PC-9 (cell line): ENCODE results near the gene IP6K1. TPM values are rescaled to one million over a fixed set of nuclear protein-coding genes. Genes with fewer than 3 reads are reported as not detected.

Experiments used
- BruUV-seq: library from RNA; stranded (reverse); fragments of 400-500 nt; replicated peaks from 2 replicates; lab custom pipeline; 2021; lab: Mats Ljungman, UMichigan
- CTCF ChIA-PET: fragments of 300-600 bp; sonication (Branson Sonifier 250); formaldehyde crosslinking; loops from one replicate; lab custom pipeline; 2022; ENCODE audit warnings: antibody characterized with exemption; lab: Charles Lee
- POLR2A ChIA-PET: fragments of 300-600 bp; sonication (Branson Sonifier 250); formaldehyde crosslinking; loops from one replicate; lab custom pipeline; 2022; ENCODE audit warnings: antibody characterized with exemption; ENCODE audit not compliant: unreplicated experiment; lab: Charles Lee
- DNase-seq, 2 experiments: peaks; one replicate each; pipeline versions ENCODE4 v3.0.0 to v3.0.0-alpha.2; 2015 to 2022; ENCODE audit warnings: mixed read lengths in 1 of 2
- H2AFZ ChIP-seq: fragments of 200-600 bp; sonication (generic); 2 replicates; pipeline ENCODE4 v1.8.1; 2017; ENCODE audit warnings: antibody characterized with exemption
- H3F3A ChIP-seq: fragments of 200-600 bp; sonication (generic); 2 replicates; pipeline ENCODE4 v1.8.1; 2017; ENCODE audit warnings: antibody characterized with exemption, mild to moderate bottlenecking, low read depth; ENCODE audit not compliant: insufficient read depth
- H3K27ac ChIP-seq: fragments of 200-600 bp; sonication (generic); 2 replicates; pipeline ENCODE4 v1.6.1; 2016; ENCODE audit warnings: mixed run types
- H3K27me3 ChIP-seq: fragments of 200-600 bp; sonication (generic); 2 replicates; pipeline ENCODE4 v1.6.1; 2016; ENCODE audit warnings: low read depth, mixed run types; ENCODE audit not compliant: insufficient read depth
- H3K36me3 ChIP-seq: fragments of 200-600 bp; sonication (generic); 2 replicates; pipeline ENCODE4 v1.6.1; 2016; ENCODE audit warnings: low read depth, mixed run types
- H3K4me1 ChIP-seq: fragments of 200-600 bp; sonication (generic); replicated peaks from 2 replicates; pipeline ENCODE4 v1.6.1; 2016; ENCODE audit warnings: mixed run types; ENCODE audit not compliant: insufficient read depth
- H3K4me2 ChIP-seq: fragments of 200-600 bp; sonication (generic); 2 replicates; pipeline ENCODE4 v1.6.1; 2017; ENCODE audit warnings: mixed run types
- H3K4me3 ChIP-seq: fragments of 200-600 bp; sonication (generic); 2 replicates; pipeline ENCODE4 v1.6.1; 2016; ENCODE audit warnings: mixed run types
- H3K79me2 ChIP-seq: fragments of 200-600 bp; sonication (generic); 2 replicates; pipeline ENCODE4 v1.6.1; 2017; ENCODE audit warnings: low read depth, mixed run types
- H3K9me2 ChIP-seq: fragments of 200-600 bp; sonication (generic); 2 replicates; pipeline ENCODE4 v1.8.1; 2017; ENCODE audit warnings: mild to moderate bottlenecking; ENCODE audit not compliant: insufficient read depth
- H3K9me3 ChIP-seq: fragments of 200-600 bp; sonication (generic); 2 replicates; pipeline ENCODE4 v1.8.1; 2016; ENCODE audit warnings: low read depth; ENCODE audit not compliant: insufficient read depth
- H4K20me1 ChIP-seq: fragments of 200-600 bp; sonication (generic); 2 replicates; pipeline ENCODE4 v1.8.1; 2017; ENCODE audit not compliant: insufficient read depth
- EZH2 ChIP-seq: fragments of 200-600 bp; sonication (generic); IDR thresholded peaks from 2 replicates; pipeline ENCODE4 v1.8.0; 2017; ENCODE audit warnings: antibody characterized with exemption, low read depth
- intact Hi-C: fragments of 100-400 bp; cut with micrococcal nuclease; formaldehyde crosslinking; loops from one replicate; pipeline ENCODE4 v1.10.0; 2022; ENCODE audit not compliant: unreplicated experiment
- total RNA-seq: library from RNA; stranded (reverse); gene quantifications from 2 replicates; pipeline ENCODE4 v1.2.3, GENCODE V29; 2021
- TF ChIP-seq, protein P1 (sequence below): fragments of 200-600 bp; sonication (generic); conservative IDR thresholded peaks from 2 replicates; pipeline ENCODE4 v1.6.1; 2017; ENCODE audit warnings: mixed run types, antibody characterized with exemption, mild to moderate bottlenecking, moderate library complexity

Gene IP6K1
- total RNA-seq, 1 experiment from 2014 or later, result 32.9 TPM

DNA sequence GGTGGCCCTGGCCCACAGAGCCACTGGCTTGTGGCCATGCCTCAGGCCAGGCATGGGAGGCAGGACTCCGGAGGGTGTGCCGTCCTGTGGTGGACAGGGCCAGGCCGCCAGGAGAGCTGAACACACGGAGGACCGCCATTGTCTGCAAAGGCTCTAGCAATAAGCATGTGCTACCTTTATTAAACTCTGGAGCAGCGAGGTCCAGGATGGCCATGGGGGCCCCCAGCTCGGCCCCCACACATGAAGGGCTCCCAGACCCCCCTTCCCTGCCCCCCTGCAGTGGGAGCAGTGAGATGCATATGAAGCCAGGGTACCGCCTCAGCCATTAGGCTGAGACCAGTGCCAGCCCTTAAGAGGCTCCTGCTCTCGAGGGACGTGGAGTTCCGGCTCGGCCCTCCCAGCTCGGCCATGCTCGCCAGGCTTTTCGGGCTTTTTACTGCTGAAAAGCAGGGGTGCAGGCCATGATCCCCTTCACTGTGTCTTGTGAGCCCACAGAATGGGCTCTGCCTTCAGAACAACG is 69.6 kb downstream of the IP6K1 start:
- ChIA-PET POLR2A (no interaction called here), CTCF (no interaction called here)
- H2AFZ ChIP-seq, result no peak overlapping the region
- no TSS peak for BruUV-seq
- H3K4me1 ChIP-seq, result no peaks in the 10 kb centered on the region
- no peak overlapping the region for H3K4me2 ChIP-seq
- TF ChIP-seq EZH2, result no peak
- TF ChIP-seq, protein P1, sequence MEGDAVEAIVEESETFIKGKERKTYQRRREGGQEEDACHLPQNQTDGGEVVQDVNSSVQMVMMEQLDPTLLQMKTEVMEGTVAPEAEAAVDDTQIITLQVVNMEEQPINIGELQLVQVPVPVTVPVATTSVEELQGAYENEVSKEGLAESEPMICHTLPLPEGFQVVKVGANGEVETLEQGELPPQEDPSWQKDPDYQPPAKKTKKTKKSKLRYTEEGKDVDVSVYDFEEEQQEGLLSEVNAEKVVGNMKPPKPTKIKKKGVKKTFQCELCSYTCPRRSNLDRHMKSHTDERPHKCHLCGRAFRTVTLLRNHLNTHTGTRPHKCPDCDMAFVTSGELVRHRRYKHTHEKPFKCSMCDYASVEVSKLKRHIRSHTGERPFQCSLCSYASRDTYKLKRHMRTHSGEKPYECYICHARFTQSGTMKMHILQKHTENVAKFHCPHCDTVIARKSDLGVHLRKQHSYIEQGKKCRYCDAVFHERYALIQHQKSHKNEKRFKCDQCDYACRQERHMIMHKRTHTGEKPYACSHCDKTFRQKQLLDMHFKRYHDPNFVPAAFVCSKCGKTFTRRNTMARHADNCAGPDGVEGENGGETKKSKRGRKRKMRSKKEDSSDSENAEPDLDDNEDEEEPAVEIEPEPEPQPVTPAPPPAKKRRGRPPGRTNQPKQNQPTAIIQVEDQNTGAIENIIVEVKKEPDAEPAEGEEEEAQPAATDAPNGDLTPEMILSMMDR, result no peak
- intact Hi-C loops, result loop anchor here (10.0 kb wide), 1 partner anchor 388 kb away; no protein-coding TSS in a partner anchor
- H3K9me3 ChIP-seq, result no peaks in the 10 kb centered on the region
- no peak for DNase-seq
- no peaks in the 10 kb centered on the region for H3K9me2 ChIP-seq
- no peaks in the 10 kb centered on the region for H3K79me2 ChIP-seq
- H4K20me1 ChIP-seq, result no peaks in the 10 kb centered on the region
- no peaks in the 10 kb centered on the region; the same call in 1 of the 2 replicates for H3F3A ChIP-seq
- H3K4me3 ChIP-seq, result no peak overlapping the region
- no peaks in the 10 kb centered on the region for H3K27me3 ChIP-seq
- no peak overlapping the region for H3K27ac ChIP-seq
- H3K36me3 ChIP-seq, result no peaks in the 10 kb centered on the region

DNA sequence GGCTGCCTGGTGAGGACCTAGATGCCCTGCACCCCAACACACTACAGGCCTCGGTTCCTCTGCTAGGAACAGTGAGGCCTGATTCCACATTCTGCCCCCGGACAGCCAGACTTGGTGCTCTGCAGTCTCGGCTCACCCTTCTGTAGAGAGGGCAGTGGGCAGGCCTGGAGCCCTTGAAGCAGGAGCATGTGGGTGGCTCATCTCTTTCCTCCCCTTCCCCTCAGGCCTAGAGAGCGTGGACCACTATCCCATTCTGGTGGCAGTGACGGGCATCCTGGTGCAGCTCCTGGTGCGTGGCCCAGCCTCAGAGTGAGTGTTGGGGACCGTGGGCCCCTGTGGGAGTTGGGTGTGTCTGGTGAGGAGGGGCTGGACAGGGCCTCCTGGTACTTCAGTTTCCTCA is 70.2 kb downstream of the IP6K1 start:
- BruUV-seq, result no TSS peak
- Histone ChIP-seq H2AFZ (no peak overlapping the region), H3F3A (no peaks in the 10 kb centered on the region; the same call in 1 of the 2 replicates), H3K36me3 (no peaks in the 10 kb centered on the region), H3K27me3 (no peaks in the 10 kb centered on the region), H3K9me2 (no peaks in the 10 kb centered on the region), H3K4me3 (no peak overlapping the region), H3K79me2 (no peaks in the 10 kb centered on the region), H3K9me3 (no peaks in the 10 kb centered on the region), H4K20me1 (no peaks in the 10 kb centered on the region), H3K27ac (no peak overlapping the region), H3K4me1 (no peaks in the 10 kb centered on the region), H3K4me2 (no peak overlapping the region)
- CTCF ChIA-PET, result no interaction called here
- intact Hi-C loops, result loop anchor here (10.0 kb wide), 1 partner anchor 389 kb away; no protein-coding TSS in a partner anchor
- POLR2A ChIA-PET, result no interaction called here
- no peak for DNase-seq
- TF ChIP-seq, protein P1, result no peak
- TF ChIP-seq EZH2, result no peak

DNA sequence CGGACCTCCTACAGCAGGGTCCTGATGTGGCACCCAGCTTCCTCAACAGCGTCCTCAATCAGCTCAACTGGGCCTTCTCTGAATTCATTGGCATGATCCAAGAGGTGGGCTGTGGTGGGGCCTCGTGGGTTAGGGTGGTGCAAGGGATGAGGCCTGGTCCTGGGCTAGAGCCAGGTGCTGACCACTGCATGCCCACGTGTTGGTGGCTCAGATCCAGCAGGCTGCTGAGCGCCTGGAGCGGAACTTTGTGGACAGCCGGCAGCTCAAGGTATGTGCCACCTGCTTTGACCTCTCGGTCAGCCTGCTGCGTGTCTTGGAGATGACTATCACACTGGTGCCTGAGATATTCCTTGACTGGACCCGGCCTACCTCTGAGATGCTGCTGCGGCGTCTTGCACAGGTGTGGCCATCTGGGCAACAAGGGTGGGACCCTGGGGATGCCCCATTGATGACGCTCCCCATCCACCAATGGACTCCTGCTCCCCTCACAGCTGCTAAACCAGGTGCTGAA is 70.7 kb downstream of the IP6K1 start:
- Histone ChIP-seq H3K27ac (no peak overlapping the region), H3K9me2 (no peaks in the 10 kb centered on the region), H3K27me3 (no peaks in the 10 kb centered on the region), H3K36me3 (no peaks in the 10 kb centered on the region), H3K4me2 (no peak overlapping the region), H3K79me2 (no peaks in the 10 kb centered on the region), H4K20me1 (no peaks in the 10 kb centered on the region), H2AFZ (no peak overlapping the region), H3K9me3 (no peaks in the 10 kb centered on the region), H3K4me3 (no peak overlapping the region), H3K4me1 (no peaks in the 10 kb centered on the region), H3F3A (peaks cover under 1% of the 10 kb centered on the region; the same call in 1 of the 2 replicates)
- intact Hi-C loops, result loop anchor here (10.0 kb wide), 1 partner anchor 389 kb away; no protein-coding TSS in a partner anchor
- TF ChIP-seq, protein P1, result no peak
- TF ChIP-seq EZH2, result no peak
- DNase-seq, result no peak
- POLR2A ChIA-PET, result no interaction called here
- CTCF ChIA-PET, result no interaction called here
- BruUV-seq, result no TSS peak
